ENCODE measurements around the gene SORCS2.

- TF ChIP-seq CTCF (conservative IDR thresholded peaks at IDR 0.05; ENCODE audit: low read length) (no peak), EZH2phosphoT487 (IDR thresholded peaks at IDR 0.05; ENCODE audit: borderline replicate concordance, low read depth, low read length) (no peak)
These were observed 273.9 kb downstream of the SORCS2 start for GRCh38 chr4:7466215-7466614.

Measured in OCI-LY7 (cell line).